Breast epithelium (tissue), 3 donors: ENCODE measurements around the gene CD7.

Experiments
- POLR2A ChIP-seq: fragments of 450-650 bp; IDR thresholded peaks from one replicate; pipeline ENCODE4 v1.6.1; 2016; ENCODE audit warnings: antibody characterized with exemption, mild to moderate bottlenecking, moderate library complexity
- POLR2AphosphoS5 ChIP-seq, 3 donors: sonication (generic); formaldehyde crosslinking; IDR thresholded peaks; one replicate each; pipeline ENCODE4 v1.6.1; 2017; ENCODE audit warnings: antibody characterized with exemption in 3 of 3

GRCh38 chr17:82310877-82311276 lies 6.5 kb downstream of the CD7 start:
- TF ChIP-seq POLR2A (no peak), POLR2AphosphoS5 (IDR thresholded peaks at IDR 0.05) (no peak)
